SIG-M5 treated with dmso at 0.1 percent for 504 hours (cell line): Measurements from ENCODE around the gene FNBP1L.
"Not testable (repeated sequence)": the region's sequence is repeated elsewhere in the genome, so short reads cannot be mapped to it uniquely, and the experiment has no call there.

ENCODE experiments used
- DNase-seq: peaks from one replicate; lab custom pipeline; 2025; ENCODE audit not compliant: unreplicated experiment; lab: John Stamatoyannopoulos, UW

FNBP1L gene

DNA sequence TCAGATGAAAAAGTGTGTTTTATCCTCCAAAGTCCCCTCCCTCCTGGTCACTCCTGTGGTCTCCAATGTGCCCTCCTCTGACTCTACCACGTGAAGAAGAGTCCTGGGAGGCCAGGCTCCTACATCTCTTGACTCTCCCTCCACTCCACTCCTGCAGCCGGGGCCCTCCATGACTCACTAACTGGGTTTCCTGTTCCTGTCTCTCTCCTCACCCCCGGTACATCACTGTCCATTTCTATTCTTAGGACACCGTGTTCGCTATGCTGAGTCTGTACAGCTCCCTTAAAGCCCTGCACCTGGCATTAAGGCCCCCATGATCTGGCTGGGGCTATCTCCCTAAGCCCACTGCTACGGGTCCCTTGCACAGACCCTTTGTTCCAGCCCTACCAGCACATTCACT is 140.3 kb downstream of the FNBP1L start:
- DNase-seq: peak; percentile 29

DNA sequence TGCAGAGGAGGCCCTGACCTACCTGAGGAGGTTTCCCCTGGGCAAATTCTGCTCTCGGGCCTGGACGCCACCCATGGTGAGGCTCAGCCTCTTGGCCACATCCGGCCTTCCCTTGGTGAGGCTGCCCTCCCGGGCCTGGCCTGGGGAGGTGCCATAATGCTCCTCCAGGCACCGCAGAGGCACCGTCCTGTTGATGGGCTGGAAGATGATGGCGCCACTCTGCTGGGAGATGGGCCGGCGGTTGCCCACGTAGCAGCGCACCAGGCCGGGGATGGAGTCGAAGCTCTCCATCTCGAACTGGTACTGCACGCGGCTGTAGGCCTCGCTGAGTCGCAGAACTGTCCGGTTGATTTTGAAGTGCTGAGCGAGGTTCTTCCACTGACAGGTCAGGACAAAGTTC is 141.0 kb downstream of the FNBP1L start:
- no peak for DNase-seq

DNA sequence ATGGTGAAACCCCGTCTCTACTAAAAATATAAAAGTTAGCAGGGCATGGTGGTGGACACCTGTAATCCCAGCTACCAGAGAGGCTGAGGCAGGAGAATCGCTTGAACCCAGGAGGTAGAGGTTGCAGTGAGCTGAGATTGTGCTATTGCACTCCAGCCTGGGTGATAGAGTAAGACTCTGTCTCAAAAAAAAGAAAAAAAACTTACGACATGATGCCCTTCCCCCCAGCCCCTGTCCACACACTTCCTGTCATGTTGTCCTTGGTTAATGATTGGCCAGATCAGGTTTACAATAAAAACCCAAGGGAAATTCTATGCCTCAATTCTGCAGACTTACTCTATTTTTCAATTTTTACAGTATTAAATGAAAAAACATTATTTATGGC is 143.4 kb downstream of the FNBP1L start:
- not testable (repeated sequence) for DNase-seq

DNA sequence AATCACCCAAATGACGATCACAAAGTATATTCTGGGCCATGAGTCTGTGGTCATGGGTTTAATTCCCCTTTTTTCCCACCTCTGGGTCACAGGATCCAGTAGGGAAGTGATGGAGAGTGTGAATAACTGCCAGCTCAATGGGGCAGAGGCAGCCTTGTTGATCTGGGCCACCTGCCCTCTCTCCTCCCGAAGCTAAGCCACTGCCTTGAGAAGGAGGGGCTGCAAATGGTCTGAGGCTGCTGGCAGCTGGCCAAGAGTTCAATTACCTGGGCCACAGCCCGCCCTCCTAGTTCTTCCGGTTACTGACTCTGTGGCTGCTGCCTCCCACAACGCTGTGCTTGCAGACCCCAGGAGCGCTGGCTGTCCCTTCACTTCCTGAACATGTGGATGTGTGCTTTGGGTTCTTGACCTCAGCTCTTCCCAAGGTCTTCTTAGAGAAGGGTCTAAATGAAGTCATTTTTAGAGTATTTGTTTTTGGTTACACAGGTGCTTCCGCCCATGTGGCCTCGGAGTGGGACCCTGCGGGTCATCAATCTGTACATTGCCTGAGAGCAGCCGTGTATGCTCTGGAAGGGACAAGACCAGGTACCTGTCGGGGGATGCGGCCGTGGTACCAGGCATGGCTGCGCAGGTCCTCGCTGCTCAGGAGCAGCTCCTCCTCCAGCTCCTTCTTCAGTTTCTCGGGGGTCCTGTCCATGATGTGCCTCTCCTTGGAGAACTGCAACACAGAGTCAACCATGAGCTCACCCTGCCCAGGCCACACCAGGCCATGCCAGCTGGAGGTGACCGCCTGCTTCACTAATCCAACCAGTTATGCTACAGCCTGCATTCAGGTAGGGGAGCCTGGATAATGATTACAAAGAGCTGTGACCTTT is 144.0 kb downstream of the FNBP1L start:
- no peak for DNase-seq

DNA sequence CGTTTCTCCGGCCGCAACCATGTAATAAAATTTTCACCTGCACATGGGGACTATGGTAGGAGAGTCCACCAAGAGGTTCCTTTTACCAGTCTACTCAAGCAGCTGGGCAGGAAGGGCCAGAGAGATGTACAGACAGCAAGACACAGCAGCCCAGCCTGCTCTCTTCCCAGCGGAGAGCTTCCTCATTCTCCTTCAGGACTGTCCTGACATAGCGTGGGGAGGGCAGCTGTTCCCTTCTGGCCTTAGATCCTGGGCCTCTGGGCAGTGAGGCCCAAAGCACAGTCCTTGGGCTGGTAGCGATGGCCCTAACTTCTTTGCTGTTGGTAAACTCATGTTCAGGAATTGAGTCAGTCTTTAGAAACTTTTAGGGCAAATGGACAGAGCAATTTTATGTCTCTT is 144.6 kb downstream of the FNBP1L start:
- no peak for DNase-seq

DNA sequence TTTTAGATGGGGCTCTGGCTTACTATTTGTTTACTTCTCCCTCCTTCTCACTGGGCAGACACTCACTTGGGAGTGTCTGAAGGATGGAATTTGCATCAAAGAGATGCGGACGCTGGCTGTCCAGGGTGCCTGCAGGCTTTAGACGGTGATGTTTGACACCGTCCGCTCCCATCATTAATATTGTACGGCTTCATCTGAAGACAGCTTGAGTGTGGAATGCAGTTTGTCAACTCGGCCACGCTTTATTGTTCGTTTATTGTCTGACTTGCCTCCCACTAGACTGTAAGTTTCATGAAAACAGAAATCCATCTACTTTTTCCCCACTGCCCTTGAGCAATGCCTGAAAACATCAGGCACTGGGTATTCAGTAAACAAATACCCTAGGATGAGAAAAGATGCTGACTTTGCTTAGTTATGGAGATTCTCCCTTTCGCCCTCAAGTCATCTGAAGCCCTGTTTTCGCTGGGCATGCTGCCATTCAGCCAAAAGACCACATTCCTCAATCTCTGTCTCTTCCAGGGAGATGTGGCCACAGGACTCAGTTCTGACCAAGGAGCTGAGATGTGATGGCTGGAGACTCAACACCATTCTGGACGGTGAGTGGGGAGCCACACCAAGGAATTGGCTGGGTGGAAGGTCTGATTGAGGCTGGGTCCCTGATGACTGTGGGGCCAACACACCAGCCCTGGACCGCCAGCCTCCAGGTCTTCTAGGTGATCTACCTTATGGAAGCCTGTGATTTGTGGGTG is 146.1 kb downstream of the FNBP1L start:
- DNase-seq: no peak

DNA sequence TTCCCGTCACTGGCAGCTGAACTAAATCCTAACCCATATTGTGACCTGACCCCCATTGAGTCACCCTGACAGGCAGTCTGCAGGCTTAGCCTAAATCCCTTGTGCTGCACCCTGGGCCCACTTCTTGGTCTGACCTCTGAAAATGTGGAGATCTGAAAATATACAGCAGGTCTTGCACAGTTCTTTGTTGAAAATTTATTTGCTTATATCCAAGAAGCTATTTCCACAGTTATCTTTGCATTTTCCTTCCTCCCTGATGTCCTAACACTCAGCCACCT is 146.6 kb downstream of the FNBP1L start:
- no peak for DNase-seq

DNA sequence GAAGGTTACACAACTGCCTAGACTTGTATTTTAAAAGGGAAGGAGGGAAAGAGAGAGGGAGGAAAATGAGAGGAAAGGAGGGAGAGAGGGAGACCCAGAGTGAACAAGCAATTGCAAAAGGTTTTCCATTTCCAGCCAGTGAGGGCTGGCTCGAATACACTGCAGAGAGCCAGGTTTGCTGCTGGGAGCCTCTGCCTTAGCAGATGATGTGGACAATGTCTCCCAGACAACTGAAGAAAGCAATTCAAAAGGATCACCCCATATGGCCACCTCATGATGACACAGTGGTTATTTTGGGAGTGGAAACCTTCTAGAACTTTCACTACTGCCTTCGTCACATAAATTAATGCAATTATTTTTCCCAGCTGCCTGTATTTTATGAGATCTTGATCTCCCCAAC is 147.3 kb downstream of the FNBP1L start:
- no peak for DNase-seq

DNA sequence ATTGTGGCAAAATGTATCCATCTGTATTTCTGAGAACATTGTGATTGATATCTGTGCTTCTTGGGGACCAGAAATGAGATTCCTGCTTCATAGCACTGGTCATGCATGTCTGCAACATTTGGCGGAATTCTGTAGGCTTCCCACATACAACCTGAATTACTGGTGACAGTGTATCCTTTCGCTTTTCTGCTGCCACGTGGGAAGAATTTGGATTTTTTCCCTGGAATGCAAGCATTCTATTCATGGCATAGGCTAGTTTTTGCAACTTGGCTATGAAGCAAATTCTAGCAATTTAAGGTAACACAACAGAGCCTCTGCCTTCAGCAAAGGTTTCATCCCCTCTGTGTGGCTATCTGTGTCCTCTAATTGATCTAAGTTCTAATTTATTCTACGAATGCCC is 147.8 kb downstream of the FNBP1L start:
- DNase-seq: no peak

DNA sequence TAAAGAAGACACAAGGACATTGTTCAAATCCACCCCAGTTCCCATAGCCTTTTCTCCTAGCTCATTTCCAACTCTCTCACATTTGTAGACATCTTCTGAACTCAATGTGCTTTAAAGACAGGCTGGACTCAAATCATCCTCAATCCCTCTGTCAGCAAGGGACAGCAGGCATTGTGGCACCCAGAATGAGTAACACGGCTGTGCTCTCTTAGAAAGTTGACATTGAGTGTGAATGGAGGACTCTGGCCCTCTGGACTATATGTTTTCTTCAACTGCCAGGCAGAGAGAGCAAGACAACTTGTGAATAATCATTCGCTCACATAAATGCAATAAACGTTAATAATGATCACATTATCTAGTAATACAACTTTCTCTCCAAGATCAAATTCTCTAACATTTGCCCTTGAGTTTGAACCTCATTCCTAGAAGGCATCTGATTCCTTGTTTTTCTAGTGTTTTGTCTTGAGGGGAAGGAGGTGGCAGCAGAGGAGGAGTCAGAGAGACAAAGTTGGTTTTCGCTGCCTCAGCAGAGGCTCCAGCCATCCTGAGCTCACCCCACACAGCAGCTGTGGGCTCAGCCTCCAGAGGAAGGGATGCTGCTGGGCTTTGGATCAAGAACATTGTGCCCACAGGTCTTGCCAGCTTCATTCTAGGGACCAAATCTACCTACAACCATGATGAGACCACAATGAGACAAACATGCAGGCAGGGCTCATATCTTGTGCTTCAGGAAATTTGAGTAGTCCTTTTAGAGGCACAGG is 148.6 kb downstream of the FNBP1L start:
- no peak for DNase-seq

DNA sequence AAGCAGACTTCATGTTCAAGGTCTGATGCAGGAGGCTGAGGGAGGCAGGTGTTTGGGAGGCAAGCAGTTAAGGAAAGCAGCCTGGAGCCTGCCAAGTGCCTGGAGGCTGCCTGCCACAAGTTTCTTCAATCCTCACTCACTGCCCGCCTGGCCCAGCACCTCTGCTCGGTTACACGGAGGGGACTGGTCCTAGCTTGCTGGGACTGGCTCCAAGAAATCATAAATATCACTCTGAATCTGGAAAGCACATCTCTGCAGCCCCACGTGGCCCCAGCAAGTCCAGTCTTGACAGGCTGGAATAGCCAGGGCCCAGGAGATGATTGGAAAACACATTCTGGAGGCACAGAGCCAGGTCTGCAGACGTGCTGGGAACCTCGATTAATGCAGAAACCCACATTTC is 149.8 kb downstream of the FNBP1L start:
- DNase-seq: no peak

DNA sequence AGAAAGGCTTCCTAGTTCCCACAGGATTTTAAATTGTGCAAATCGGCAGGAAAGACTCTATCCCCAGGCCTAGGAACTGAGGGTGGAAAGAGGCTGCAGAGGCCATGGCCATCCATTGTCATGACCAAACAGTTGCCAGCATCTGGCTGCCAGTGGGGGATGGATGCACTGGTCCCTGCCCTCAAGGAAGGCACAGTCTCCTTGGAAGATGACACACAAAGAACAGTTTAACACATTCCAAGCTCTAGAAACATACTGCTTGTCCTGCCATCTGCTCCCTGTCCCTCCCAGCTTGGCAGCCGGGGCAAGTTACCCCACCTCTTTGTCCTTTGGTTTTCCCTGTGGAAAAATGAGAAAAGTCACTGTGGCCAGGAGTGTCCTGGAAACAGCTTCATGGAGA is 150.5 kb downstream of the FNBP1L start:
- DNase-seq: no peak

DNA sequence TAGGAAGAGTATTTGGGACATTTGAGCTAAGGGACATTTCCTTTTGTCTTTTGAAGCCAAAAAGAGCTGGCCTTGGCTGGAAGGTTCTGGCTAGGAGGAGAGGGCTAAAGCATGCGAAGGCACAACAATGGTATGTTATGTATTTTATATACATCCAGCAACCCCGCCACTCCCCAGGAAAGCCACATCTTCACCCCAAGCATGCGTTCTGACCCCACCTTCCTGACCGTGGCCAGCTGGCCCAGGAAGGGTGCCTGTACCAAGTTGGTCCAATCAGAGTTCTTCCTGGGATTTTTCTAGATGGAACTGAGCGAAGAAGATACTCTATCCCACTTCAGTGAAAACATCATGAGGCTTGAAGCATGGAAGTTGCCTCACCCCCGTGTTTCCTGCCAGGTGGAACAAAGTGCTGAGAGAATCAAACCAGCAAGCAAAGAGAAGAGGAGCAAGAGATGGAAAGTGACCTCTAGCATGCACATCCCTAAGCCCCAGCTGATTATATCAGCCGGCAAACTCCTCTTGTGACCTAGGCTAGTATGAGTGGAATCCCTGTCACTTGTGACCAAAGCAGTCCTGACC is 151.0 kb downstream of the FNBP1L start:
- no peak for DNase-seq

DNA sequence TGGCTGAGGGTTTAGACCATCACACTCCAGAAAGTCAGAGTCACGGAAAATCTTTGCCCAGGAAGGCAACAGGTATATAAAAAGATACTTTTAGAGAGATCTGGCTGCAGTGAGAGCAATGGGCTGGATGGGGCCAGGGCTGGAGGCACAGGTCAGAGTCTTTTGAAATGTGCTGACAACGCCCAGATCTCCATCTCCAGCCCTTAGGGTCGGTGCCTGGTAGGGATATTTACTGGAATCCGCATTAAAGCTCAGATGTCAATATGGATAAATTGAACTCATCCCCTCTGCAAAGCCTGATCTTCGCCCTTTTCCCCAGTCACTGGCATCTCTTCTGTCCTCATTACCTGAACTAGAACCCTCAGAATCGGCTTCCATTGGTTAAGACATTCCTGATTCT is 151.6 kb downstream of the FNBP1L start:
- DNase-seq: no peak

DNA sequence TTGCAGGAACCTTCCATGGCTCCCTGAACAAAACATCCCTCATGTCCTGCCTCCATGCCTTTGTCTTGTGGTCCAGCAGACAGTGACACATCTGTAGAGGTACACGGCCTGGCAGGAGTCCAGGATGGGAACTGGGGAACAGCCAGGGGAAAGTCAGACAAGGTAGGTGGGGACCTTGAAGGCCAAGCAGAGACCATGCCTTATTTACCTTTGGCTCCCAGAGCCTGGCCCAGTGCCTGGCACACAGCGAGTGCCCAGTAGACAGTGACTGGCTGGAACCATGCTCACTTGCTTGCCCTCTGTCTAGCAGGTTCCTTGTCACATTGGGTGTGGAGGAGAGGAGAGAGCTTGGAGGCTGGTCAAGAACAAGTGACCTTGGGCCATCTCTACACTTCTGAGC is 152.7 kb downstream of the FNBP1L start:
- DNase-seq: no peak

DNA sequence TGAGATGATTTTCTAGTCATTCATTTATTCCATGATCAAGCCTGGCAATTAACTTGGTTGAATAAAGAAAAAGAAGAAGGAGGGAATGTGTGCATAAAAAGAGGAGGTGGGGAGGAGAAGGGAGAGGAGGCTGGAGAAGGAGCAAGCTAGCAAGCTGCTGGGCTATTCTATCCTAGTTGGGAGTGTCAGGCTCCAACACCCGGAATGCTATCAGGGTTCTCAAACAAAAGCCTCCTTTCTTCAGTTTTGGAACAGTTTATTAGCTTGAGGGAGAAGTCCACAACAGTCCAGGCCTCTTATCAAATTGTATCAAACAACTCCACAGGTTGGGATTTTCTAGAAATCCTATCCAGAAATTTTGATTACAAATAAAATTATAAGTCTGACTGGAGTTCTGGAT is 153.8 kb downstream of the FNBP1L start:
- no peak for DNase-seq

DNA sequence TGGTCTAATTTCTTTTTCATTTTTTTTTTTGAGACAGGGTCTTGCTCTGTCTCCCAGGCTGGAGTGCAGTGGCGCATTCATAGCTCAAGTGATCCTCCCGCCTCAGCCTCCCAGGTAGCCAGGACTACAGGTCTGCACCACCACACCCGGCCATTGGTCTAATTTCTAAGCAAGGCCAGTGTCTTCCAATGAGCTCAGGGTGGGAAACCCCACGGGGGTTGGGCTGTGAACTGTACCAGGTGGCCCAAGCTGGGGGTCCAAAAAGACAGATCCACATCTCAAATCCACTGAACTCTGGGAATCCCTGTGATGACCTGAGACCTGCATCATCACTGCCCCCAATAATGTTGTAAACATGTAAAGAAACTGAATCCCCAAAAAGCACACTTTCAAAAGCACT is 154.2 kb downstream of the FNBP1L start:
- DNase-seq: no peak

DNA sequence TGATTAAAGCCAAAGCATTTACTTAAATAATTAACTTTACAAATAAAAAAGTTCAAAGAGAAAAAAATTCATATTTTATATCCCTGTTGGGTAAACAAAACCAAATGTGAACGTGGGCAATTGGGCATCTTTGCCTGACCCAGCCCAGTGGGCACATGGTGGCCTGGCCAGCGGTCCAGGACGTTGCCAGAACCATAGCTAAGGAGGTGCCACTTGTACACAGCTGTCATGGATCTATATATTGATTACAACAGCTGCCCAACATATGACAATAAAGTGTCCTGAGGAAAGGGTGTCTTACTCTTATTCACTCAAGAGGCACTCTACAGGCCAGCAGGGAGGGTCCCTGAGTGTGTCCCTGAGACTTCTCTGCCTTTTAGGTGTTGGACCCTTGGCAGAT is 155.2 kb downstream of the FNBP1L start:
- DNase-seq: no peak

DNA sequence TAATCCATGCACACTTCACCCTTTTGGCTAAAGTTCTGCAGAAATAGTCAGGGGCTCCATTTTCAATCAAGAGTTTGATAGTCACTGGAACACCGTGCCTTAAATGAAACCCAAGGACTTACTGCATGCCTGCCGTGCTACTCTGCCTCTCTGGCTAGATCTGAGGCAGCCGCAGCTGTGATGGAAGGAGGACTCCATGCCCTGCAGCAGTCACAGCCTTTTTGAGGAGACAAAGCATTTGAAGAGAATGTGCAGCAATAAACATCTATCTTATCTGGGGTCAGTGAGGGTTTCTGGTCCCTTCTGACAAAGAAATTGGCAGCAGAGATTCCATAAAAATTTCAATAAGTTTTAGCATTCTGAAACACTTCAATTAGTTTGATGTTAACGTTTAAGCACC is 155.7 kb downstream of the FNBP1L start:
- DNase-seq: no peak
